ENCODE data around the gene DNAAF1.
"Not testable (repeated sequence)": the region's sequence is repeated elsewhere in the genome, so short reads cannot be mapped to it uniquely, and the experiment has no call there.

DNAAF1 gene

GRCh38 chr16:84144859-84145639 is at the start of gene DNAAF1, which contains the start of gene HSDL1:
Gene DNAAF1 (plus strand): TSS chr16:84145308. CDS start chr16:84145441, 133 bp downstream.
Gene HSDL1 (minus strand): TSS chr16:84145177. CDS start chr16:84131321, 13,856 bp downstream.
- DNase-seq, result peak; percentile 95

GRCh38 chr16:84095466-84095865 is 49.6 kb upstream of the DNAAF1 start:
- DNase-seq, result no peak

DNA sequence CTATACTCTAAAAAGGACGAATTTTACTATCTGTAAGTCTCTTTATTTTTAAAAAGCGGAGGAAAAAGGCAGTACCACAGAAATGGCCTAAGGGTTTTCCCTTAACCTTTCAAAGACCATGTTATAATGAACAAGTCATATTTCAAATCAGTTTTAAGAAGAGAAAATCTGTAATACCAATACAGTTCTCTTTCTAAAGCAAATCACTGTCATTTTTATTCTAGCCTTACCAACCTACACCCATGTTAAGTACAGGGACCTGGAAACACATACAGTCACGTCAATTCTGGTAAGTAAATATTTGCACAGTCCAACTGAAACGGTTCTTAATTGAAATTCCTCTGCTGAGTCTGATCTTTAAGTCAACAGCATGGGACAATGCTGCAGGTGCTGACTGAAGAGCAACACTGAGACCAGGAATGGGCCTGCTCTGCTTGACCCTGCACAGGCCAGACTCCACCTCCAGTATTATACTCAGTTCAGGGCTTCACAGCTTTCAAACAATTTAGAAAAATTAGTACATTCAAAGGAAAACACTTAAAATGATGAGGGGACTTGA is 48.6 kb upstream of the DNAAF1 start:
- DNase-seq, result no peak

DNA sequence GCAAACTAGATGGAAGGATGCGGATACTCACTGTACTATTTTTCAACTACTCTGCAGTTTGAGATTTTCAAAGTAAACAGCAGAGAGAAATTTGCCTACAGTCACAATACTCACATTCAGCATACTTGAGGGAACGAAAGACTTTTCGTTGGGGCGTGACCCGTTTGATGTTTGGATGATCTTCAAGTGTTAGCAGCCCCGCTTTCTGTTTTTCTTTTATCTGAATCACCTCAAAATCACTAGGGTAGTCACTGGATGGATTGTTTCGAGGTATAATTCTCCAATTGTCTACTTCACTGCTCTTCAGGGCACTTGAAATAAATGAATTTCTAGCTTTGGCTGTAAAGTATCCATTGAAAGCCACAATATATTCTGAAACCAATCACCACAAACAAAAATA is 46.2 kb upstream of the DNAAF1 start:
- no peak for DNase-seq

DNA sequence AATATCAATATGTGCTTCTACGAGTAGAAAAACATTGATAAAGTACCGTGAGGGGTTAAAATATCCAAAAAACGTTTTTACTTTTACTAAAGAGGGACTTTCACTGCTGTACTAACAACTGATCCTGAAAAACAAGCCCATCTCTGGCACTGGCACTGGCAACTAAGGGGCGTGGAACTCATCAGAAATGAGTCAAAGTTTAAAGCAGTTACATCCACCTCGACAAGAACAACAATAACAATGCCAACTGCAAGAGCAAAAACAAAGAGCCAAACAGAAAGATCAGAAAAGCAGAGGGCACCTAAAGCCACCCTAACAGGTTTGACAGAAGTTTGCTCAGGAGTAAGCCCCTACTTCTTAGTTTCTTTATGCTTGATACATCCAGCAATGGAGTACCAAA is 41.4 kb upstream of the DNAAF1 start:
- DNase-seq, result no peak

GRCh38 chr16:84104231-84104630 is 40.9 kb upstream of the DNAAF1 start:
- no peak for DNase-seq

- DNase-seq, result no peak
These were observed 39.8 kb upstream of the DNAAF1 start for GRCh38 chr16:84105301-84105815.

GRCh38 chr16:84105948-84106740 is 39.0 kb upstream of the DNAAF1 start:
- DNase-seq, result no peak

DNA sequence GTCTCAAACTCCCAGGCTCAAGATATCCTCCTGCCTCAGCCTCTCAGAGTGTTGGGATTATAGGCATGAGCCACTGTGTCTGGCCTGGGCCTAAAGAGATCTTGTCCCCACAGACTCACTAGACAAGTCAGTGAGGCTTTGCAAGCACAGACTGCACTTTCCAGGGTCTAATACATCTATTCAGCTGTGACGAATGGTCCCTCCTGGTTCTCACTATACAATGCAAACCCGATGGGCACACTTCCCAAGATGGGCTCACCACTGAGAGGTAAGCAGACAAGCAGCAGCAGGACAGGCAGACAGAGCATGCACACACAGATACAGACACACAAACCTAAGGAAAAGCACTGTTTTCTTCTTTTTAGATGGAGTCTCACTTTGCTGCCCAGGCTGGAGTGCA is 37.2 kb upstream of the DNAAF1 start:
- no peak for DNase-seq

GRCh38 chr16:84109598-84110335 is 35.3 kb upstream of the DNAAF1 start:
- DNase-seq, result no peak

GRCh38 chr16:84110527-84110926 is 34.6 kb upstream of the DNAAF1 start:
- no peak for DNase-seq

DNA sequence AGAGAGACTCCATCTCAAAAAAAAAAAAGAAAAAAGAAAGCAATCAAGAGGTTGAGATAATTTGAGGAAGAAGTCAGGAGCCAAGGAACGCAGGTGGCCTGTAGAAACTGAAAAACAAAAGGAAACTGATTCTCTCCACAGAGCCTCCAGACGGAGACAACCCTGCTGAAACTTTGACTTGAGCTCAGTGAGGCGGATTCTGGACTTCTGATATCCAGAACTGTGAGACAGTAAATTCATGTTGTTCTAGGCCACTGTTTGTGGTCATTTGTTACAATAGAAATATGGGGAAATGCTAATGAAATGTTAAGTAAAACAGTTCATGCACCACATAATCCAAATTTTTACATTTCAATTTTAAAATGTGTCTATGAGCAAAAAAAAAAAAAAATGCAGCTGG is 33.6 kb upstream of the DNAAF1 start:
- no peak for DNase-seq

DNA sequence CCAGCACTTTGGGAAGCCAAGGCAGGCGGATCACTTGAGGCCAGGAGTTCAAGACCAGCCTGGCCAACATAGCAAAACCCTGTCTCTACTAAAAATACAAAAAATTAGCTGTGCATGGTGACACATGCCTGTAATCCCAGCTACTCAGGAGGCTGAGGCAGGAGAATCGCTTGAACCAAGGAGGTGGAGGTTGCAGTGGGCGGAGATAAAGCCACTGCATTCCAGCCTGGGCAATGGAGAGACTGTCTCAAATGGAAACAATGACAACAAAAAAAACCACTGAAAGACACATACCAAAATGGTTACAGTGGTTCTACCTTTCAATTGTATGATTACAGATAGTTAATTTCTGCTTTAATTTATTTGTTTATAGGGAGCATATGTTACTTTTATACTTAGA is 33.2 kb upstream of the DNAAF1 start:
- DNase-seq, result peak; percentile 24

GRCh38 chr16:84115919-84116719 is 29.0 kb upstream of the DNAAF1 start:
- peak; percentile 62 for DNase-seq

DNA sequence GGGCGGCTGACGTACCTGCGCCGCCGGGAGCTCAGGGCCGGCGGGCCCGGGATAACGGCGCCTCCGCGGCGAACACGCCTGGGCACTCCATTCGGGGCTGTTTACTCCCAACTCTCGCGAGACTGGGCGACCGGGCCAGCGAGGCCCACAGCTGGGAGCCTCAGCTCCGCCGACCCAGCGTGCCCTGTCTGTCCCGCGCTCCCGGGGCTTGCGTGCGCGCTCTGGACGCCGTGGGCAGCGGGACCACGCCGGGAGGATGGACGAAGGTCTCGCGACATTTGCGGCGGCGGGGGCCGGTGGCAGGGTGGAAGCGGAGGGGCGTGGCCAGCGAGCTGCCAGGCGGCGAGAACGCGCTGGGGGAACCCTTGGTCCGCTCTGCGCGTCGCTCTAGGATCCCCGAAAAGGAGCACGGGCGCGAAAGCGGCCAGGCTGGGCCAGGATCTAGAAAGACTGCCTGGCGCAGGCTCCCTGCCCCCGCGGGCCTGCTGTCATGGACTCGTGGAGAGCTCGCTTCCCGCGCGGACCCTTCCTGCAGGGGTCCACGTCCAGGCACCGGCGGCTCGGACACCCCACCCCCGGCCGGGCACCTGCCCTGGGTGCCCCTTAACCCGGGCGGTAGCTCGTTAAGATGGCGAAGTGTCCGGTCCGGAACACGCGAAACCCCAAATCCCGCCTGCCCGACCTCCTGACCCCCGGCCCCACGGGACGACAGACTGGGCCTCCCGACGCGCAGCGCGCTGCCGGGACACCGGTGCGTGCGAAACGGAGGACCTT is 28.2 kb upstream of the DNAAF1 start, which contains the start of gene MBTPS1:
Gene MBTPS1, minus strand, starts transcription at position 223 of the 774 bp plus-strand sequence. CDS start 15,159 bp downstream, outside the sequence.
- DNase-seq, result peak; percentile 99

DNA sequence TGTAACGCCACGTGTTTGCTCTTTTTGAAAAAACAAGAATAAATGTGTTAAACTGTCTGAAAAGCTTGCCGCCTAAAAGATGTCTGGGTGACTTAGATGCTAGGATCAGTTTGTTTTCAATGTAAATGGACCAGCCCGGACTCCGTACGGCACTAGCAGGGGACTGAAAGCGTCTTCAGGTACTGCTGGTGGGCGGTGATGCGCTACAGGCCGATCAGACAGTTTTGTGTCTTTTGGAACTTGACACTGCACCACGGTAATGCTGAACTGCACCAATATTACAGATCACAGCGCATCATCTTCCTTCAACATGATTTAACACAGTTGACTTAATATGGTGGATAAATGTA is 27.6 kb upstream of the DNAAF1 start:
- no peak for DNase-seq

DNA sequence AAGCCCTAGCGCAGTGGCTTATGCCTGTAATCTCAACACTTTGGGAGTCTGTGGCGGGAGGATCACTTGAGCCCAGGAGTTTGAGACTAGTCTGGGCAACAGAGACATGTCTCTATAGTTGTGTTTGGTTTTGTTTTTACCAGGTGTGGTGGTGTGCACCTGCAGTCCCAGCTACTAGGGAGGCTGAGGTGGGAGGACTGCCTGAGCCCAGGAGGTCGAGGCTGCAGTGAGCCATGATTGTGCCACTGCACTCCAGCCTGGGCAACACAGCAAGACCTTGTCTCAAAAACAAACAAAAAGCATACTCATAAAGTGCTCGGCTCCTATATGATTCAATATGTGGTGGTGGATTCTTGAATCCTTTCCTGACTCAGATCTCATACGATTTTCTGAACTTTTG is 26.8 kb upstream of the DNAAF1 start:
- not testable (repeated sequence) for DNase-seq

GRCh38 chr16:84119368-84119767 is 25.7 kb upstream of the DNAAF1 start:
- no peak for DNase-seq

- no peak for DNase-seq
These were observed 25.1 kb upstream of the DNAAF1 start for GRCh38 chr16:84120023-84120422.

- no peak for DNase-seq
These were observed 24.1 kb upstream of the DNAAF1 start for GRCh38 chr16:84121007-84121406.
